HG03378 (cell line): ENCODE results near the gene APBA2.
"Not testable (repeated sequence)": the region's sequence is repeated elsewhere in the genome, so short reads cannot be mapped to it uniquely, and the experiment has no call there.

Experiments
- ATAC-seq: cut with Tn5 transposase; IDR thresholded peaks from one replicate; pipeline ENCODE4 v1.9.1; 2021; ENCODE audit warnings: mild to moderate bottlenecking, moderate library complexity; ENCODE audit not compliant: unreplicated experiment

The APBA2 gene

GRCh38 chr15:28885630-28886430 lies at the start of gene APBA2:
TSS of gene APBA2 (plus strand) at chr15:28885974. CDS start at chr15:29053885, 167,911 bp downstream.
- no peak for ATAC-seq

- ATAC-seq = not testable (repeated sequence)
These were observed 45.5 kb upstream of the APBA2 start for GRCh38 chr15:28840285-28840684.

GRCh38 chr15:28842210-28842609 lies 43.6 kb upstream of the APBA2 start:
- ATAC-seq = not testable (repeated sequence)

- not testable (repeated sequence) for ATAC-seq
These were observed 42.3 kb upstream of the APBA2 start for GRCh38 chr15:28843520-28843919.

- not testable (repeated sequence) for ATAC-seq
These were observed 41.6 kb upstream of the APBA2 start for GRCh38 chr15:28844147-28844546.

- peak; percentile 96 for ATAC-seq
These were observed 38.5 kb upstream of the APBA2 start for GRCh38 chr15:28847247-28847646.

GRCh38 chr15:28847959-28848358 lies 37.8 kb upstream of the APBA2 start:
- not testable (repeated sequence) for ATAC-seq

- ATAC-seq = not testable (repeated sequence)
These were observed 37.3 kb upstream of the APBA2 start, which contains the start of gene GOLGA6L7 for GRCh38 chr15:28848521-28848920. TSS of gene GOLGA6L7 (minus strand) at chr15:28848644. CDS start at chr15:28848549, 95 bp downstream.

- not testable (repeated sequence) for ATAC-seq
These were observed 36.5 kb upstream of the APBA2 start for GRCh38 chr15:28849271-28849670.

GRCh38 chr15:28849766-28850165 lies 36.0 kb upstream of the APBA2 start:
- ATAC-seq = not testable (repeated sequence)

GRCh38 chr15:28853654-28854053 lies 32.1 kb upstream of the APBA2 start:
- not testable (repeated sequence) for ATAC-seq

GRCh38 chr15:28854578-28854977 lies 31.2 kb upstream of the APBA2 start:
- ATAC-seq = not testable (repeated sequence)

GRCh38 chr15:28861031-28861534 lies 24.7 kb upstream of the APBA2 start:
- no peak for ATAC-seq

- not testable (repeated sequence) for ATAC-seq
These were observed 24.0 kb upstream of the APBA2 start for GRCh38 chr15:28861589-28862293.

GRCh38 chr15:28868744-28869345 lies 16.9 kb upstream of the APBA2 start:
- ATAC-seq = no peak

- ATAC-seq = no peak
These were observed 14.6 kb upstream of the APBA2 start for GRCh38 chr15:28871168-28871567.

- ATAC-seq = no peak
These were observed 12.8 kb upstream of the APBA2 start for GRCh38 chr15:28873006-28873405.

GRCh38 chr15:28873585-28874190 lies 12.1 kb upstream of the APBA2 start:
- ATAC-seq = no peak

GRCh38 chr15:28875461-28876000 lies 10.2 kb upstream of the APBA2 start:
- ATAC-seq = no peak

GRCh38 chr15:28876131-28876844 lies 9.5 kb upstream of the APBA2 start:
- no peak for ATAC-seq
